DMS79 treated with DMSO at 0.1 percent for 48 hours (cell line): ENCODE measurements around the gene NXPE4.

Experiments
- DNase-seq: peaks from one replicate; lab custom pipeline; 2025; lab: John Stamatoyannopoulos, UW

NXPE4 gene

GRCh38 chr11:114559425-114560310, 35.9 kb downstream of the NXPE4 start, which contains the start of gene NXPE1:
NXPE1 (minus strand) TSS chr11:114559881; CDS start chr11:114551201, 8,680 bp downstream.
- no peak for DNase-seq

DNA sequence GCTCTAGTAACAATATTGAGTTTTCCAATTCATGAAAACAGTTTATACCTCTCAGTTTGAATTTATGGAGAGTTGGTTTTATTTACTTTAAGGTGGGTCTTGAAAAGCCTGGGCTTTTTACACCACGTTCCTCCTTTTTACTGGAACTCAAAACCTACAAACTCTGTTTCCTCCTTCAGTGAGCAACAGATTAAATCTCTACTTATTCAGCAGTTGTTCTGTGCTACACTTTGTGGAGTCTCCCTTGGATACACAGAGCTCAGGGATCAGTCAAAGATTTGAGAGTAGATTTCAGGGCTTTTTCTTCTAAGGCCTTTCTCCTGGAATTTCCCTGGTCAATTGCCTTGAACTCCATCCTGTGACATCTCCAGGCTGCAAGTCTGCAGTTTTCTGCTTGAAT, 39.5 kb downstream of the NXPE4 start:
- no peak for DNase-seq

GRCh38 chr11:114553642-114554041, 41.9 kb downstream of the NXPE4 start:
- no peak for DNase-seq

- DNase-seq: no peak
Measured at GRCh38 chr11:114551060-114551459, 44.5 kb downstream of the NXPE4 start.

- DNase-seq: no peak
Measured at GRCh38 chr11:114525682-114526081, 69.9 kb downstream of the NXPE4 start.

GRCh38 chr11:114524122-114524521, 71.5 kb downstream of the NXPE4 start:
- no peak for DNase-seq

- DNase-seq: no peak
Measured at GRCh38 chr11:114522818-114523217, 72.8 kb downstream of the NXPE4 start.
